GM19467 (cell line): ENCODE data around the gene MYOZ1.

Source experiments
- ATAC-seq: cut with Tn5 transposase; IDR thresholded peaks from one replicate; pipeline ENCODE4 v1.9.1; 2021; ENCODE audit warnings: mild to moderate bottlenecking, moderate library complexity; ENCODE audit not compliant: unreplicated experiment

Gene MYOZ1

DNA sequence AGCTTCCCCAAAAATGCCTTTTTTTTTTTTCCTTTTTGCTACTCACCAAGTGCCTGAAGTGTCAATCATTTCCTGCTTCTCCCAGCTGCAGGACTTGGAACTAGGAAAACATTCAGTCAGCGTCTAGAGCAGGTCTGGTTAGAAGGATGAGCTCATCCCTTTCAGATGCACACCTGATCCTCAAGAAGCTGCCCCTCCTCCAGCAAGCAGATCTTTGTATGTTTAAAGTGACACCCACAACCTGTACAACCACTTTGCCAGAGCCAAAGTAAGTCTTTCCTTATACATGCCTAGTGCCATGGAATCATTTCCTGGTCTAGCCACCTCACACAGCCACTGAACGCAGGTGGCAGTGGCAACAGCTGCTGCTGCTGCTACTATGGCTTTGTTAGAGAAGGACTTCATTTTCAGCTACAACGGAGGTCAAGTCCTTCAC lies 39.8 kb downstream of the MYOZ1 start:
- ATAC-seq = no peak

DNA sequence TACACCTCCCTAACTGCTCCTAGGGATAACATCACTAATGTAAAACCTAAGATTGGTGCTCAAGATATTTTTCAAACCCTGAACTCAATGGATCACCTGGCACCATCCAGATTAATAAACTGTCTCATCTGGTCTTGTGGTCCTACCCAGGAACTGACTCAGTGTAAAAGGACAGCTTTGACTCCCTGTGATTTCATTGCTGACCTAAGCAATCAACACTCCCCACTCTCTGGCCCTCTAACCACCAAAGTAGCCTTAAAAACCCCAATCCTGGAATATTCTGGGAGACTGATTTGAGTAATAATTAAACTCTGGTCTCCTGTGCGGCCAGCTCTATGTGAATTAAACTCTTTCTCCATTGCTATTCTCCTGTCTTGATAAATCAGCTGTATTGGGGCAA lies 43.9 kb downstream of the MYOZ1 start:
- ATAC-seq = no peak

DNA sequence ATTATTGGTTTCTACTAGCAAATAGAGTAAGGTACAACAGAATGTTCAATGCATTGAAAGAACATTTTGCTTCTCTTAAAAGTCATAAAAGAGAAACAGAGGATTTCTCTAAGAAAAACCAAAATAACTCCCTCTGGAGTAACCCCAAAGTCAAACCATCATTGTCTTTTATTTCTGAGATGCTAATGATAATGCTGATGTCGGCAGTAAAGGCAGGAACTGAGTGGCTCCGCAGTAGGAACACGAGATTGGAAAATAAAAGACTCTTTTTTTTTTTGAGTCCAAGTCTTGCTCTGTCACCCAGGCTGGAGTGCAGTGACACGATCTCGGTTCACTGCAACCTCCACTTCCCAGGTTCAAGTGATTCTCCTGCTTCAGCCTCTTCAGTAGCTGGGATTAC lies 47.5 kb downstream of the MYOZ1 start:
- ATAC-seq = no peak

DNA sequence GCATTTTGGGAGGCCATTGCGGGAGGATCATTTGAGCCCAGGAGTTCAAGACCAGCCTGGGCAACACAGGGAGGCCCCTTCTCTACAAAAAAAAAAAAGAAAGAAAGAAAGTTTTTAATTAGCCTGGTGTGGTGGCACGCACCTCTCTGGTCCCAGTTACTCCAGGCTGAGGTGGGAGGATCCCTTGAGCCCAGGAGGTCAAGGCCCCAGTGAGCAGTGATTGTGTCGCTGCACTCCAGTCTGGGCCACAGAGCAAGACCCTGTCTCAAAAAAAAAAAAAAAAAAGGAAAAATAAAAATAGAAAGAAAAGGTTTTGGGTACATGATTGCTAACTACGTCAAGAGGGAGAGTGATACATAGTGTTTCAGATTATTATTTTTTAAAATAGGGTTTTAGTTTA lies 48.2 kb downstream of the MYOZ1 start:
- no peak for ATAC-seq

DNA sequence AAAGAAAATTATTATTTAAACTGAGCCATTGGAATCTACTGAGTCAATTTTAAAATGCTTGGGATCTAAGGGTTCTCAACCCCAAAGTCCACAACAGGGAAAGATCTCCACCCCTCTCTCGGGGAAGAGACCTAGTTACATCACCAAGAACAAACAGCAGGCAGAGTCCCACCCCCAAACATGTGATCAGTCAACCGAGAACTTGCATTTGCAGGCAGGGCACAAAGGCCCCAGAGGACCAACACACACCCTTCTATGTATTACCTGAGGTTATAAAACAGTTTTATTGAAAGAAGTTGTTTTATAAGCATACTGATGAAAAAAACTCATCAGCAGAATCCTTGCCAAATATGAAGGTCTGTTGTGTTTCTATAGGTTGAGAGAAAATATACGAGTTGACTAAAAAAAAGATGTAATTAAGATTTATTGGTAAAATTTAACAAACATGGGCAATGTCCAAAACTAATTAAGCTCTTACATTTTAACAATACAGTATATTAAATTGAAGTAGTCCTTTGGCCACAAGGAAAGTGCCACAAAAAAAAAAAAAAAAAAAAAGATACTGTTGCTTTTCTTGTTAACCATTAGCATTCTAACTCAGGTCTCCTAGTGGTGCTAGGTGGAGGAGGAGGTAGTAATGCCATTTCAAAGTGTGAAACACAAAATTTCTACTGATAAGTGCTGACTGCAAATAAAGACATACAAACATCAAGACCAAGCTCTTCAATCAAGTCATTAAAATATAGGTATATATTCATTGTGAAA lies 49.2 kb downstream of the MYOZ1 start:
- ATAC-seq = no peak

DNA sequence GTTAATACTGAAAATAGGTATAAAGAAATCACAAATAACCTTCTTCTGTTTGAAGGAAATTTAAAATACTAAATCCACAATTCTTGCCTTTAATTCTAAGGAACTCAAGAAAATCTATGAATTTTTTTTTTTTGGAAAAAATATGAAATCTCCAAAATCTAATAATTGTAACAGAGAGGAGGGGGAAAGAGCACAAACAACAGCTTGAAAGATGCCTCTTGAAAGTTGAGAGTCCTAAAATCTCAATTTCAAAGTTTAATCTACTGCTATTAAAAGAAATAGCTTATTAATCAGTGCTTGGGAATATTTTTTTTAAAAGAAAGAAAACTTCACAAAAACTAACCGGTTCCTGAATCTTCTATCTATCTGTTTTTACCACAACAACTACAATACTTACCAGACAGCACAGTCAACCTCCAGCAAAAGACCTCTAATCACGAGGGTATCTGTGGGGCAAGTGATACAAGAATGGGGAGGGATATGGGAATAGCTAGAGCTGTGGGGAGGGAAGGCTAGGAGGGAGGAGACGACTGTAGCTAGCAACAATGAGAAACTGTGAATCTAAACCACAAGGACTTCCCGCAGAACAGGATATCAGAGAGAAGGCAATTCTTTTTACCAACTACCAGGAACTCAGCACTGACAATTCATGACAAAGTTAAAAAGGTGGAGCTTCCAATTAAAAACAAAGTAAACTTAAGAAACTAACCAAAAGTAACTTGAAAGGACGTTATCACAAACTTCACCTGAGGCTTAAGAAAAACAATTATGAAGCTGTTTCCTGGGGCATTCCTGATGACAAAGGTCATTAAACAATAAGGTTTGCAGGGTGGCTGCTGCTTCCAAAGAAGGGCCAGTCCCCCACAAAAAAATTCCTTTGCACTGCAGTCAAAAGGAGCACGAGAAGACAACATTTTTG lies 50.1 kb downstream of the MYOZ1 start, which contains the start of gene USP54:
USP54 (minus strand) TSS at position 462 of the 919 bp plus-strand sequence. CDS start 15,684 bp downstream, outside the sequence.
- ATAC-seq = no peak

DNA sequence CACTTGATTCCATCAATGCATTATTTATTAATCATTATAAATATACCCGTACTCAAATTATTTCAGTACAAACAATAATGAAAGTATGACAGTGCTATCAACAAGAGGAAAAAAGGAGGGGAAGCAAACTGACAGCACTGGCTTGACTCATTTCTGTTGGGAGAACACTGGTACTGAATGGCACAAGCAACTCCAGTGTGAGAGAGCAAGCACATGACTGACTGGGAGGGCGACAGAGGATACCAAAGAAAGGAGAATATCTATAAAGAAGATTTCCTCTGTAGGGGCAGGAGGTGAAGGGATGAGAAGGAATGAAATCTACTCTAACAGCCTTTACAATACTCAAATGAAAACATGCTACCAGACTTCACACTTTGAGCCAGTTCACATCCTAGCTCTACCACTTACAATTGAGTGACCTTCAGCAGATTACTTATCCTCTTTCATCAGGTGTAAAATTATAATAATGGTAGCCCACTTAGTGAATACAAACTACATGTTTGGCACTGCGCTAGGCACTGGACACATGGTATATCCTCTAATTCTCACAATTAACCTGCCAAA lies 51.6 kb downstream of the MYOZ1 start:
- ATAC-seq = no peak

GRCh38 chr10:73588656-73589055 lies 52.6 kb downstream of the MYOZ1 start:
- ATAC-seq = no peak

DNA sequence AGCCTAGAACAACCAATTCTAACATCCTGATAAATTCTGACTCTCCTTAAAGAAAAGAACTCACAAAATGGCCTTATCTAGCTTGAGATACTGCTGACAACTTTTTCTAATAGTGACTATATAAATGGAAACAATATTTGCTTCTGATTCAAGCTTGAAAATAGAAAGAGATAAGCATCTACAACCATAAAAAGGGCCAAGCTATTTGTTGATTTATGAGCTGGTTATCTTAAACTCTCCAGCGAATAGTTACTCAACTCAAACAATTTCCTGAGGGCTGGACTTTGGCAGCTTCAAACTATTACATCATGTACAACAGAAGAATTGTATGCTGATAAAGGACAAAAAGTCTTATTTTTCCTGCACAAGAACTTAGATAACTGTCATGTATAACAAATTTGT lies 54.7 kb downstream of the MYOZ1 start:
- no peak for ATAC-seq

- ATAC-seq = no peak
Observed at GRCh38 chr10:73585327-73585726, 55.9 kb downstream of the MYOZ1 start.

- ATAC-seq = no peak
Observed at GRCh38 chr10:73584737-73585136, 56.5 kb downstream of the MYOZ1 start.

DNA sequence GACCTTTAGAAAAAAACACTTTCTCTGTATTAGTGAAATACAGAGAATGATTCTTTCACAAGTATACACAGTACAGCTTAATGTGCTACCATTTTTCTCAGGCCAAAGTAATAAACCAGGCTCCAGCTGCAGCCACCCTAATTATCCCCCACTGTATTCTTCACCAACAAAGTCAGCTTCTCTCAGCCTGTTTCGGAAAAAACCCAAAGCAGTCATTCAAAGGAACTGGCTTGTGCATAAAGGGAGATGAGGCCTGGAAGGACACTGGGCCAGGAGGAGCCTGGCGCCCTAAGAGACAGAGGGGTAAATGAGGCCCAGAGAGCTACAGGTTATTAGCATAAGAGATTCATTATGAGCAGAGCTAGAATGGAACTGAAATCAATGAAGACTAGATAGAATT lies 59.4 kb downstream of the MYOZ1 start:
- no peak for ATAC-seq
